Choroid plexus epithelial cell (primary cell): ENCODE data around the gene RPL10A.
"Not testable (repeated sequence)": the region's sequence is repeated elsewhere in the genome, so short reads cannot be mapped to it uniquely, and the experiment has no call there.

Source experiments
- DNase-seq: peaks from one replicate; pipeline ENCODE4 v3.0.0-alpha.2; 2010; ENCODE audit warnings: low read depth
- H3K4me3 ChIP-seq: 2 replicates; pipeline ENCODE4 v1.5.1; 2011; ENCODE audit warnings: low read depth, mild to moderate bottlenecking, control low read depth, low read length, moderate library complexity
- CTCF ChIP-seq: conservative IDR thresholded peaks from 2 replicates; pipeline ENCODE4 v1.5.1; 2011; ENCODE audit warnings: low read depth, mild to moderate bottlenecking, control low read depth, inconsistent platforms, low read length, moderate library complexity

RPL10A gene

DNA sequence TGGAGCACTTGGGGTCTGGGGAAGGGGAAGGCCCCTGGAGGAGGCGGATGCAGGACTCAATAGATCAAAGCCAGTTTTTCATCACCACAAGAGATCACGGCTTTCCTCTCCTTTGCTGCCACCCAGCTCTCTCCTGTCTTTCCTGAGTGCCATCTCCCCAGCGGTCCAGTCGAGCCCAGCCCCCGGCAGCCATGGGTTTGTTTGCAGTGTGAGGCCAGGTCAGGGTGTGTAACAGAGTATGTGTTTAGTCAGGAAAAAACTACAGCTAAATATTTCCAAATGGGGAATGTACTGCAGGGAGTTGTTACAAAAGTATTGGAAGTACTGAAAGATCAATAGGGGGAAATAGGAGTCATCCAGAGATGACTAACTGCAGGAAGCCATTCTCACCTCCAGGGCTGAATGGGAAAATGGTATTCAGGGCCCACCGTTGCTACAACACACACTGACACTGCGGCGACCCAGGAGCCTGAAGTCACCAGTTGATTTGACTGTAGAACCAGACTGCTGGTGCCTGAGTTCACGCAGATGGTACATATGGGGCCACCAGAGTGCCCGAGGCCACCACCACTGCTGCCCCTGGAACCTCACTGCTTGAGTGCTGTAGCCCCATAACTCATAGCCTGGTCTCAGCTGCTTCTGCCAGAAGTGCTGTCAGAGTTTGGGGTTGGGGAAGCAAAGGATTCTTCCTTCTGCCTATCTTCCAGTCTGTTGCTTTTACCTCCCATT, 39.6 kb upstream of the RPL10A start:
- H3K4me3 ChIP-seq, result no peak overlapping the region
- peak; percentile 18 for DNase-seq
- TF ChIP-seq CTCF, result no peak

- no peak for DNase-seq
- TF ChIP-seq CTCF, result no peak
- H3K4me3 ChIP-seq, result no peak overlapping the region
Observed at GRCh38 chr6:35429463-35429862, 38.7 kb upstream of the RPL10A start.

- TF ChIP-seq CTCF, result no peak
- no peak for DNase-seq
- H3K4me3 ChIP-seq, result no peak overlapping the region
Observed at GRCh38 chr6:35432291-35432690, 35.9 kb upstream of the RPL10A start.

DNA sequence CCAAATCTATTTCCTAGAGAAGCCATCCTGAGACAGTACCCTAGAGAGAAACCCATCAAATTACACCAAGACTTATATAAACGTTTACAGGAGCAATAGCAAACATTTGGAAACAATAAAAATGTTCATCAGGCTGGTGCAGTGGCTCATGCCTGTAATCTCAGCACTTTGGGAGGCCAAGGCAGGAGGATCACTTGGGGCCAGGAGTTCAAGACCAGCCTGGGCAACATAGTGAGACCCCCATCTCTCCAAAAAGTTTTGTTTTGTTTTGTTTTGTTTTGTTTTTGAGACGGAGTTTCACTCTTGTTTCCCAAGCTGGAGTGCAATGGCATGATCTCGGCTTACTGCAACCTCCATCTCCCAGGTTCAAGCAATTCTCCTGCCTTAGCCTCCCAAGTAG, 35.5 kb upstream of the RPL10A start:
- not testable (repeated sequence) for H3K4me3 ChIP-seq, DNase-seq

GRCh38 chr6:35435074-35435837, 32.9 kb upstream of the RPL10A start:
- no peak for TF ChIP-seq CTCF
- H3K4me3 ChIP-seq, result no peak overlapping the region
- DNase-seq, result no peak

DNA sequence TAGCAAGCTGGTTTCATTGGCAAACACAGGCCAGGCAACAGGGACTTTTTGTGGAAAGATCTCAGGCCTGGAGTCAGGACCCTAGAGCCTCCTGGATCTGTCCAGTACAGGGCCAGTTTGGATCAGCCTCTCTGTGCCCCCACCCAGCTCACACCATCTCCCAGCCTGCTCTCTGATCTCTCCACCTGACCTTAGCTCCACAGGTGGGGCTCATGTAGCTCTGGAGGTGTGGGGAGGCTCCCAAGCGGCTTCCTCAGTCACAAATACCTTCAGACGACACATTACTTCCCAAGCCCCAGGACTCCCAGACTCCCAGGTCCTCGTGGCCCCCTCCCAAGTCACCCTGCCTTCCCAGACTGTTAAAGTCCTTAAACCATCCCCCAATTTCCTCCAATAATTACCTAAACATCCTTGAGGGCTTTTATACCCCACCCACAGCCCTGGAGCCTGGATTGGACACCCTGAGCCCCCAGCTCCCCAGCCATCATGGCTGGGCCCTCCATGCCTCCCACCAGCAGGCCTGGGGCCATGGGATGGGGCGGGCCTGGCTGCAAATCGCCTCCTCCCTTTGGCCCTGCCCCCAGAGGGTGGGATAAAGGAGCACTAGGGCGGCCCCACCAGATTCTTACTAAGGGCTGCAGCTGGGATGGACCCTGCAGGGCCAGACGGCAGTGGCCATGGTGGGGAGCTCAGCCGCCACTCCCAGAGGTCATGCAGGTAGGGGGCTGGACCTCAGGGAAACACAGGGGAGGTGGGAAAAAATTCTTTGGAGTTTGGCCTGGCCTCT, 31.9 kb upstream of the RPL10A start:
- H3K4me3 ChIP-seq, result no peak overlapping the region
- TF ChIP-seq CTCF, result no peak
- no peak for DNase-seq

GRCh38 chr6:35438378-35439065, 29.7 kb upstream of the RPL10A start:
- not testable (repeated sequence) for DNase-seq, H3K4me3 ChIP-seq
